GM19397 (cell line): ENCODE measurements around the gene RSF1.
"Not testable (repeated sequence)": the region's sequence is repeated elsewhere in the genome, so short reads cannot be mapped to it uniquely, and the experiment has no call there.

ENCODE experiments used
- ATAC-seq: cut with Tn5 transposase; IDR thresholded peaks from one replicate; pipeline ENCODE4 v1.9.1; 2021; ENCODE audit warnings: mild to moderate bottlenecking, moderate library complexity; ENCODE audit not compliant: unreplicated experiment

RSF1 gene

GRCh38 chr11:77636731-77637344, 183.7 kb downstream of the RSF1 start:
- no peak for ATAC-seq

- not testable (repeated sequence) for ATAC-seq
These were observed 186.6 kb downstream of the RSF1 start for GRCh38 chr11:77633926-77634325.

- no peak for ATAC-seq
These were observed 190.3 kb downstream of the RSF1 start for GRCh38 chr11:77630157-77630710.

- no peak for ATAC-seq
These were observed 200.8 kb downstream of the RSF1 start for GRCh38 chr11:77619576-77620198.

GRCh38 chr11:77617892-77618291, 202.6 kb downstream of the RSF1 start:
- ATAC-seq = no peak

- no peak for ATAC-seq
These were observed 208.6 kb downstream of the RSF1 start for GRCh38 chr11:77611921-77612320.
